ENCODE measurements around the gene ASB9.
"Not testable (repeated sequence)": the region's sequence is repeated elsewhere in the genome, so short reads cannot be mapped to it uniquely, and the experiment has no call there.

The ASB9 gene, protein sequence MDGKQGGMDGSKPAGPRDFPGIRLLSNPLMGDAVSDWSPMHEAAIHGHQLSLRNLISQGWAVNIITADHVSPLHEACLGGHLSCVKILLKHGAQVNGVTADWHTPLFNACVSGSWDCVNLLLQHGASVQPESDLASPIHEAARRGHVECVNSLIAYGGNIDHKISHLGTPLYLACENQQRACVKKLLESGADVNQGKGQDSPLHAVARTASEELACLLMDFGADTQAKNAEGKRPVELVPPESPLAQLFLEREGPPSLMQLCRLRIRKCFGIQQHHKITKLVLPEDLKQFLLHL

DNA sequence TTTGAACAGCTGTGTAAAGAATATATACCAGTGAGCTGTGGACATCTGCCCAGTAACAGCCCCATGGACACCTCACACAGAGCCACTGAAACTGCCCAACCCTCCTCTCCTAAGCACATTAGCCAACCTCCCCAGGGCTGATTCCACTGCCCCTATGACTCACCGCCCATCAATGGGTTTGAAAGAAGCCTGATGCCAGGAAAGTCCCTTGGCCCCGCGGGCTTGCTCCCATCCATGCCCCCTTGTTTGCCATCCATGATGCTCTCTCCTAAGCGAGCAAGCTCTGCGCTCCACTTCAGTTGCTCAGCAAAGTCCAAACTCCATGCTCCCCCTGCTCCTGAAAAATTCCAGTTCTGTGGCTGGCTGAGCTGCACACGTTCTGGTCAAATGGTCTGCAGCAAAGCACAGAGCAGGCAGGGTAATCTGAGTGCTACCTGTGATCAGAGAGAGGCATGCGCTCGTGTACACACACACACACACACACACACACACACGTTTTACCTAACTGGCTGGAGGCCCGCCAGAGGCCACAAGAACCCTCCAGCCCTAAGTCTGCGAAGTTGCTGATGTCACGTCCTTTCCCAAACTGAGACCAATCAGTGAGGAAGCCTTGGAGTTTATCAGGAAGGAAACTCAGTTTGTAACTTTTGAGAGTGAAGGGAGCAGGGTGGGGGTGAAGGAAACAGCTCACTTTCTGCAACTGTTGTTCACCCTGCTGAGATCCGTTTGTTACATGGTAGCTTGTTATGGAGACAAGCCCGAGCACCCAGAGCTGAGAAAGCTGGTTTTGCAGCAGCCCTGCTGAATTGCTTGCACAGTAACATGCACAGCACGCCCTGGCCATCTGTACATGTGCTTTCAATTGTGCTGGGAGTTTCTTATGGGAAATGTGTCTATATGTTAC is at the start of gene ASB9:
Gene ASB9, minus strand, starts transcription at position 466 of the 904 bp plus-strand sequence. Its CDS starts 209 bp downstream, at position 257.
- peak; percentile 38 for DNase-seq

DNA sequence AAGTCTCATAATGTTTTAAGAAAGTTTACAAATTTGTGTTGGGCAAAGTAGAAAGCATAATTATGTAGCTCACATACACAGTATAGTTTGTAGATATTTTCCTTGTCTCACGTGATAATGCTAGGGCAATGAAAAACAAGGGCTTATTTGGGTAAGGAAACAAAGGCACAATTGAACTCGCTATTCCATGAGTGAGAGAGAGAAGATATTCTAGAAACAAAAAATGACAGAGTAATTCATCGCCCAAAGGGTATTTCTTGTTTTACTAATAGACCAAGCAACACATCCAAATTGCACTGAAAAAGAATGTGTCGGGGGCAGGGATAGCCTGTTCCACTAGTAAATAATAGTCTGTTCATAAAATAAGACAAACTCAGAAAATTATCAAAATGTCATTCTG is 49.2 kb upstream of the ASB9 start:
- DNase-seq: no peak

DNA sequence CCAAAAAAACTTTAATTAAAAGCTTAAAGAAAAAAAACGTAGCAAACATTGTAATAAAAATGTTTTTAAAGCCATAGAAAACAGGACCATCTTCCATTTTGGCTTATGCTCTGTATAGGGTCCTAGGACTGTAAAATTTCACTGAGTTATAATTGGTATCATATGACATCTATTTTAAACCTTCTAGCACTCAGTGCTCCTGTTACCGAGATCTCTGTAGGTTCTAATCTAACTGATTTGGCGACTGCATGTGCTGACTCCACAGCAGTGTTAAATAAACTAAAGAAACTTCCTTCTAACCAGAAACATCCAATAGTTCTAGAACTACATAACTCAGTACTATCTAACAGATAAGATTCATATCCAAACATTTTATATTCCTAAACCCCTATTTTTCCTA is 45.6 kb upstream of the ASB9 start, which contains the start of gene ASB11:
Gene ASB11, minus strand, starts transcription at position 132 of the 400 bp plus-strand sequence. Its CDS starts 35 bp downstream, at position 97.
- no peak for DNase-seq

DNA sequence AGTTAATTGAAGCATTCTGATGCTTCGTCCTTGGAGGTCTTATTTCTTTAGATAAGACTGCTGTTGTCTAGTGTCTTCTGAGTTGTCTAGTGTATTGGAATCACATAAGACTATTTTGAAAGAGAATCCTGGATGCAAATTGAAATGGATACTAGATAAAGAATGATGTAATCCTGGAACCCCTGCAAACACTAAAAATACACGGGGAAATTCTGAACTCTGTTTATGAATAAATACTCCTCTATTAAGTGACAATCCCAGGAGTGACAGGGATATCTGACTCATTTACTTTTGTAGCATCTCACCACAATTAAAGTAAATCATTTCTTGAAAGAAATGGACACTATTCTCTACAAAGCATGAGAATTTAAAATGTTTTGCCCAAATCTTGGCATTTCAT is 44.6 kb upstream of the ASB9 start:
- DNase-seq: no peak

DNA sequence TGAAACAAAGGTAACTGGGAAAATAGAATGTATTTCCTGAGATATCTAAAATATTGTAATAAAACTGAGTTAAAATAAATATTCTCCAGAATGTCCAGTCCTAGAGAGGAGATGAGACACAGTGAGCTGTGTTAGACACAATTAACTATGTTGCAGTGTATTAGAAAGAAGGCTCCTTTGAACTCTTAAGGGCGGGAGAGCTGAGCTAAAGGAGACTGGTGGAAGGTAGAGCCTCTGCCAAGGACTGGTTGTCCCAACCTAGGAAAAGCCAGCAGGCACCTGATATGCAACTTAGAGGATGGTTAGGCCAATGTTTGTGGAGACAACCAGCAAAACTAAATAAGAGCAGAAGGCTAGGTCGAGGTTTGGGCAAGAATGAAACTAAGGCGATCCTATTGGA is 41.2 kb upstream of the ASB9 start:
- DNase-seq: no peak

DNA sequence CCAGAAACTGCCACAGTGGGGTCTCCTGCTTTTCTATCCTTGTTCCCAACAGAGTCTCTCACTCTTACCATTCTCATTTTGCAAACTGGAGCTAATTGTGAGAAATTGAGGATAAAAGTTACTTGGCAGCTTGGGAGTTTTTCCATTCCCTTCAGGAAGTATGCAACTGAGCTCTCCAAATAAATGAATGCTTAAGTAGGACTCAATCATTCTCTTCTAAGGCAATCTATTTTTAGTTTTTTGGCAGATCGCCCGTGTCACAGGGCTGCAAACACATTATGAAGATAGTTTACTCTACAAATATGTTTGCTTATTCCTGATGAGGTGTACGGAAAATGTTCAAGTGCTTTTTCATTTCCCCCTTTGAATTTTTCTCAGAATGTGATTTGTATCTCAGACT is 40.2 kb upstream of the ASB9 start:
- peak; percentile 41 for DNase-seq

DNA sequence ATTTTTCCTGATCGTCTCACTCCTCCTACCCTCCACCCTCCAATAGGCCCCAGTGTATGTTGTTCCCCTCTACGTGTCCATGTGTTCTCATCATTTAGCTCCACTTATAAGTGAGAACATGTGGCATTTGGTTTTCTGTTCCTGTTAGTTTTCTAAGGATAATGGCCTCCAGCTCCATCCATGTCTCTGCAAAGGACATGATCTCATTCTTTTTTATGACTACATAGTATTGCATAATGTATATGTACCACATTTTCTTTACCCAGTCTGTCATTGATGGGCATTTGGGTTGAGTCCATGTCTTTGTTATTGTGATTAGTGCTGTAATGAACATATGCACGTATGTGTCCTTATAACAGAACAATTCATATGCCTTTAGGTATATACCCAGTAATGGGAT is 36.0 kb upstream of the ASB9 start:
- not testable (repeated sequence) for DNase-seq

DNA sequence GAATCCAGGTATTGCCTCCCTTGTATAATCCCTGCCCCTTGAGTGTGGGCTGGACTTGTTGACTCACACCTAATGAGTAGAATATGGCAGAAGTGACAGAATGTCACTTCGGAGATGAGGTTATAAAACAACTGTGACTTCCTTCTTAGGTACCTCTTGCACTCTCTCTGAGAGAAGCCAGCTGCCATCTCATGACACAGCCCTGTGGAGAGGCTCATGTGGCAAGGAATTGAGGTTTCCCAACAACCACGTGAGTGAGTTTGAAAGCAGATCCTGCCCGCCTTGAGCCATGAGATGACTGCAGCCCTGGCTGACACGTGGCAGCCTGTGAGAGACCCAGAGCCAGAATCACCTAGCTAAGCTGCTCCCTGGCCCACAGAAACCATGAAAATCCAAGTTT is 32.0 kb upstream of the ASB9 start:
- peak; percentile 51 for DNase-seq

DNA sequence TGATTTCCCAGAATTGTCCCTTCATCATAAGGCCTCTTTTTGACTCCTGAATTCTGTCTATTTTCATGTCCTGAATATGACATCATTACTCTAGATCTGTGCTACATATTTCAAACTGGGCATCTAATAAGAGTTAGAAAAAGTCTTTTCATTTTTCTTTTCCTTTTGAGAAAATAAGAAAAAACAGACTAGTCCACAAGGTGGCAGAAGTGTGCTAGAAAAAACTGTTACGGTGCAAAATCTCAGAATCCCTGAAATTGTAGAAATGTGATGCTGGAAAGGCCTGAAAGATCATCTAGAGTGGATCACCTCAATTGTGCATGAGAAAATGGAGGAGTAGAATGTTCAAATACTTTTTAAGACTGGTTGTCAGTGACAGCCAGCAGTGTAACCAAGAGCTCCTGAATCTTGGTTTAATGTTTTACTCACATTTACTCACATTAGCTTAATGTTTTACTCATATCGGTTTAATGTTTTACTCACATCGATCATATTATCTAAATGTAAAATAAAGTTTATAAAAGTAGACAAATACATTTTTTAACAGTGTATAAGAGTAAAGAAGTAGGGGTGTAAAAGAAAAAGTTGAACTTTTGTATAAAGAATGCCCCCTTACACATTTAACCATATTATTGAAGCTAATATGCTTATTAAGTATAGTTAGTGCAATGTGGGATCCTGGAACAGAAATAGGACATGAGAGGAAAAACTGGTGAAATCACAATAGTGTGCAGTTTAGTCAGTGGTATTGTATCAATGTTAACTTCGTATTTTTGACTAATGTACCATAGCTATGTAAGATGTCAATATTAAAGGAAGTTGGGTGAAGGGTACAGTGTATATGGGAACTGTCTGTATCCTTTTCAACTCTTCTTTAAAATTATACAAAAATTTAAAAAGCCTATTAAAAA is 30.3 kb upstream of the ASB9 start:
- no peak for DNase-seq

DNA sequence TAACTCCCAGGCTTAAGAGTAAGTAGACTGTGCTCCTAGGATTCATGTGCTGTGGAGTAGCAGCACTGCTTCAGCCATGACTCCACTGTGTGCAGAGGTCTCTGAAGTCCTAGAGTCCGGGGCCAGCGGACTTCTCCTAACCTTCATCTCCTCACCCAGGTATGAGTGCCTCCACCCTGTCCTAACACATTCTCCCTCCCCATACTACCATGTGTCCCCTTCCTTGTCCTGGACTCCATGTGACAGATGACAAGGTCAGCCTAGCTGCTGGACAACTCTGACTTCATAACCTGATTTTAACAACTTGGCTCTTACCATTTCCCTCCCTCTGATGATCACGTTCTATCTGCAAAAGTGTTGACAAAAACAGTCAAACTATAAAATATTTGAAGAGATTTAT is 28.9 kb upstream of the ASB9 start:
- no peak for DNase-seq

DNA sequence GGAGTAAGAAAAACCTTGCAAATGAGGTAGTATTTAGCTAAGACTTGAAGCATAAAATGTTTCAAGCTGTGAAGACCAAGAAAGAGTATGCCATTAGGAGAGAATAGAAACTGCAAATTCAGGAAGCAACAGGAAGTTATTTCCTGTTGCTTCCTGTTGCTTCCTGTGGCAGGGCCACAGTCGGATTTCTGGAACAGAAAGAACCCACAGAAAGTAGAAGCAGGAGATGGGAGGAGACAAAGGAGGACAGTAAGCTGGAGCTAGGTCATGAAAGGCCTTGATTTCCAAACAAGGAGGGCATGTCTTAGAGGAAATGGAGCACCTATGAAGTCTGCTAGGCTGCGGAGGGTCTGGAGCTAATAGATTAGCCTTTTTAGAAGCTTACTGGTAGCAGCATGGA is 28.3 kb upstream of the ASB9 start:
- no peak for DNase-seq

DNA sequence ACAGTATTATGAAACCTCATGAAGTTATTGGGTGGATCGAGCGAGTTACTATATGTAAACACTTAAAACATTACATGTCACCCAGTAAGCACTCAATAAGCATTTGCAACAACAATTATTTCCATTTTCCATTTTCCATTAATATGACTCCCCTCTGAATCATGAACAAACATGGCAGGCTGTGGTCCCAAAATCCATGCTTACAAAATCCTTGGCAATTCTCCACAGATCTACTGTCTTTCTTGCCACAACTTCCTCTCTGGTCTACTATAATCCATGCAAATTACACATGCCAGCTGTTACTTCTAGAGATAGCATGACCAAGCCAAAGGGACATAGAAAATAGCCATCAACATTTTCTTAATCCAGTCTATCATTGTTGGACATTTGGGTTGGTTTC is 23.6 kb upstream of the ASB9 start:
- DNase-seq: no peak

DNA sequence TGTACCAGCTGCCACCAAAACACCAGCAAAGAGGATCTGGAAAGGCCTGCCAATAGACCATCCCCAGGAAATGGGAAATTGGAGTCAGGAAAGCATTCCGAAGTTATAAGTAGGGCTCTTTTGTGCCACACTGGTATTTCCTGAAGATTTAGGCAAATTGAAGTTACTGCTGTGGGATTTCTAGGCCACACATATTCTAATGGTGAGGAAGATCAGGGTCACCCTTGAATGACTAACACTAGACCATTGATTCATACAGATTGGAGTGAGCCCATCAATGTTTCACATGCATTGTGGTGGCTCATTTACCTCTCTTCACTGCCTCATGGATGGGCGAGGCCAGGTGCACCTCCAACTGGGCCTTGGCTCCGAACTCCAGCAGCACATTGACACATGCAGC is 23.0 kb upstream of the ASB9 start:
- DNase-seq: no peak

DNA sequence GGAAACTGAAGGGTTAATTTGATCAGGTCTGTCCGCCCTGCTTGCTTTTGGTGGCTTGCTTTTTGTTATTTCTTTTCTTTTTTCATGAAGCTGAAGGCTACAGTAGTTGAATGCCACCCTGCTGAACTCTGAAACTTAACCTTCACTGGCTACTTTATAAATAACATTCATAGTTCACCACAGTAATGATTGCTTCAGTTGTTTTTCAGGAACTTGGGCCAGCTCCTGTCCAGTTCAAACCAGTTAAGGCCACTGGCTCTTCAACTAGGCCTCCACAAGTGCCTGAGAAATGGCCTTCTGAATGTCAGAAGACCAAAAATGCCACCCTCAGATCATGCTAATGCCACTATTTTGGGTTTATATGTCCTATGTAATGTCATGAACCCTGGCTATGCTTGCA is 7.7 kb upstream of the ASB9 start:
- DNase-seq: no peak

DNA sequence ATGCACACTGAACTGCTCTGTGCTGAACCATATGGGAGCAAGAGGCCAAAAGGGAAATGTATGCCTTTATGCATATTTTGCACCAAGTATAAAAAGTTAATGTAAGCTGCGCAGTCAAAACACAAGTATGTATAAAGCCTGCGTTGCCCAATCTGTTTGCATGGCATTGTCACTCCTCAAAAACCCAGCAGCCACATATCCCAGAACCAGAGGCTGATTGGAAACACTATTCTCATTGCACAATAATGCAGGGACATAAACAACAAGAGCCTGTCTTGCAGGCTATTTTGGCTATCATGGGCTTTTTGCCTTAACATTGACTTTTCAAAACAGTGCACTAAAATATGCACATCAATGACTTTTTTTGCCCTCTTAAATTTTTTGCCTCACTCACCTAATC is 5.1 kb upstream of the ASB9 start:
- no peak for DNase-seq

DNA sequence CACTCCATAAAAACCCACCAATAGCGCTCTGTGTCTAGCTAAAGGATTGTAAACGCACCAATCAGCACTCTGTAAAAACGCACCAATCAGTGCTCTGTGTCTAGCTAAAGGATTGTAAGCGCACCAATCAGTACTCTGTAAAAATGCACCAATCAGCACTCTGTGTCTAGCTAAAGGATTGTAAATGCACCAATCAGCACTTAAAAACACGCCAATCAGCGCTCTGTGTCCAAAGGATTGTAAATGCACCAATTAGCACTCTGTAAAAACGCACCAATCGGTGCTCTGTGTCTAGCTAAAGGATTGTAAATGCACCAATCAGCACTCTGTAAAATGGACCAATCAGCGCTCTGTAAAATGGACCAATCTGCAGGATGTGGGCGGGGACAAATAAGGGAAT is 3.4 kb upstream of the ASB9 start:
- not testable (repeated sequence) for DNase-seq

DNA sequence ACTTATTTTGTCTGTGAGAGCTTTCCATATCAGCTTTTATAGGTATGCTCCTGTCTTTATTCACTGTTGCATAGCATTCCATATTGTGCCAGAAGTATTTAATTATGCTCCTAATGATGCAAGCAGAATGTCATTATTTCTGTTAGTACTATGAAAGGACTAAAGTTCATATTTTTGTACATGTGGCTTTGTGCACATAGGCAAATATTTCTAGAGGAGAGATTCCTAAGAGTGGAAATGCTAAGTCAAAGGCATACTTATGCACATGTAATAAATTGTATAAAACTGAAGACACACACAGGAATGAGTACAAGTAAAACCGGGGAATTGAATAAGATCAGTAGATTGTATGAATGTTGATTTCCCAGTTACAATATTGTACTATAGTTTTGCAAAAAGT is 1.9 kb upstream of the ASB9 start:
- DNase-seq: no peak

DNA sequence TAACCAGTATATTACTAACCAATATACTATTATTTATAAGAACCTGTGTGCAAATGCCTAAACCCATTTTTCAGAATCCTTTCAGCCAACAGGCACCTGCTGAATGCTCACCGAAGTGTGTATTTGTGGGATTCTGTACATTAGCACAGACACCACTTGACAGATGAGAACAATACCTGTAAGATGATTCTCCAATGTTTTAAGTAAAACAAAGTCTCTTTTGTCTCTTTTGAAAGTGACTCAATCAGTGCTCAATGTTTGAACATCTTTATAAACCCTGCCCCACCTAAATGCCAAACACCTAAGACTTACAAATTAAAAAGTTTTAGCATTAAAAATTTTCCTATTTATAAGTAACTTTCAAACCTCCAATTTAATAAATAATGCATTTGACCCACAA is 763 bp downstream of the ASB9 start:
- DNase-seq: no peak

DNA sequence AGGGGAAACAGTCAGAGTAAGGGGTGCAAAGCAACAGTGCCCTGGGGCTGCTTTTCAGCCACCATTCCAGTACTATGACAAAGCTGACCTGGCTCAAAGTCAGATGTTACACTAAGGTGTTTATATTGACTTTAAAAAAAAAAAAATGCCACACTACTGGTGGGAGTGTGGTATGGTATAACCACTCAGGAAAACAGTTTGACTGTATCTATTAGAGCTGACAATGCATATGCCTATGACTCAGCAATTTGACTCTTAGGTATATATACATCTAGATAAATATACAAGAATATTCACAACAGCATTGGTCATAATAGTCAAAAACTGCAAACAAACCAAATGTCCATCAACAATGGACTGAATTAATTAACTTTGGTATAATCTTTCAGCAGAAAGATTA is 15.0 kb downstream of the ASB9 start:
- no peak for DNase-seq

DNA sequence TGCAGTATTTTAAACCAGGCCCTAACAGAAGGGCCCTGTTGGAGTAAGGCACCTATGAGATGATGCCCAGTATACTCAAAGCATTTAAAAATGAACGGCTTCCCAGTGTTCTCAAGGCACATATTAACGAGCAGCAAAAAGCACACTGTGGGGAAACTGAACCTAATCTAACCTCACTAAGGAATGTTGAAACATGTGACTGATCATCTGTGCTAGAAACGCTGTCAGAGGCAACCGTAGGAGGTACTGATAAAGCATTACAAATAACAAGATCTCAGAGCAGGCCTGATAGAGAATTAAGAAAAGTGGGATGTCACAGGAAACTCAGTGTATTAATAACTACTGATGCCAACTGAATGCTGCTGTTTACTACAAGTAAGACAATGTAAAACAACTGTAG is 24.0 kb downstream of the ASB9 start:
- no peak for DNase-seq

DNA sequence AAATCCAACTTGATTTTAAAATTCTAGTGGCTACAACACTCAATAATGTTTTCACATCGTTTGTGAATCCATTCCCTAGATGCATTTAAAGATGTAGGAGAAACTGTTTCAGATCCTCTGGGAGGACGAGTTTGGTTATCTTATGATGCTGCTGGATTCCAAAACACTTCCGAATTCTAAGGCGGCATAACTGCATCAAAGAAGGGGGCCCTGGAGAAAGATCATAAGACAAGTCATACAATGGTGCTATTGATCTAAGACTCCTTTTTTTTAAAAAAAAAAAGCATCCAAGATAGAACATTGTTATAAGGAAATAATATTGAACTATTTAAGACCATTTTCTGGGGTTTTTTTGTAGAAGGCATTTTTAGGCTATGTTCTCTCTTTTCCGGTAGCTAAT is 25.5 kb downstream of the ASB9 start:
- DNase-seq: no peak

DNA sequence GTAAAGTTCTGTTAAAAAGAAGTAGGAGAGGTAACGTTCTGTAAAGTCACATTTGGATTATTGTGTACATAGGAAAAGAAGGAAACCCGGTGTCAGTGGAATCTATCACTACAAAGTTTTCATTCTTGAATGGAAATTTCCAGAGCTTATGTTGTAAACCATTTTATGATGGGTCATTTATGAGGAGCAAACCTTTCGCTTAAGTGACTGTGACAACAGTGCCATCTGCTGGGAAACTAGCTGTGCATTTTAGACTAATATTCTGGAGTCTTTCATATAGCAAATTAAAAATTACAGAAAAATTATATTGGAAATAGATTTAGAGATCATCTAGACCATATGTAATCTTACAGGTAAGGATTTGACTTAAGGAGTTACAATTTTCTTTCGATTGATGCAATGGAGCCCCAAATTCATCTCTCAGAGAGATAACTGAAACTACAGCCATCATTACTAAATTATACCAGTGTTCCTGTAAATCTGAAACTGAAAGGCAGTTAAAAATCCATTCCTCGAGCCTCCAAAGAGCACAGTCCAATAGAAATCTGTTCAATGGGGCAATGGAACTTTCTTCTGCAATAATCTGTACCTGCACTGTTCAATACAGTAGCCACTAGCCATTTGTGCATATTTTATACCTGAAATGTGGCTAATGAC is 26.9 kb downstream of the ASB9 start:
- peak; percentile 47 for DNase-seq

DNA sequence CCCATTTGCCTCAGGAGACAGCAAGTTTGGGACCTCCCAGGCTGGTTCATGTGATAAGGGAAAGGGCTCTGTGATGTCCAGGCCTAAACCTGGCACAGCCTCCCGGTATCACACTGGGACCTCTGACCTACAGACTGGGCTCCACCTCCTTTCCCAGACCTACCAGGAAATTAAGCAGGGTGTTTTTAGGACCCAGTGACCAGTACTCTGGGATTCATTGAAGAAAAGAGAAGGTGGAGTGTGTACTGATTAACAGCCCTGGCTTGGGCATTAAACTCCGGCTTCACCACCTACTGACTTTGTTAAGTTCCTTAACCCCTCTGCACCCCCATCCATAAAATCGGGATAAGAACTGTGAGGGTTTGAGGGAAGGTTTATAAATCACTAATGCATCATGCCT is 28.6 kb downstream of the ASB9 start:
- DNase-seq: no peak

All from femur (tissue), 1 donor.